Colonic mucosa (tissue), 4 donors: Measurements from ENCODE around the gene FADS1. TPM values are rescaled to one million over a fixed set of nuclear protein-coding genes. Genes with fewer than 3 reads are reported as not detected.

Experiments
- DNase-seq: peaks from one replicate; pipeline ENCODE4 v3.0.0-alpha.2; 2020
- H3K27ac ChIP-seq: fragments of 200-600 bp; one replicate; pipeline ENCODE4 v1.8.0; 2021
- H3K27me3 ChIP-seq: fragments of 200-600 bp; one replicate; pipeline ENCODE4 v1.8.0; 2021
- H3K36me3 ChIP-seq: fragments of 200-600 bp; one replicate; pipeline ENCODE4 v1.8.0; 2021
- H3K4me1 ChIP-seq: fragments of 200-600 bp; one replicate; pipeline ENCODE4 v1.8.0; 2021; ENCODE audit warnings: mild to moderate bottlenecking
- H3K4me3 ChIP-seq: fragments of 200-600 bp; one replicate; pipeline ENCODE4 v1.8.0; 2021
- H3K9ac ChIP-seq, 2 donors: one replicate each; pipeline ENCODE4 v1.7.0; 2013; ENCODE audit warnings: control low read depth in 2 of 2, low read depth in 2 of 2, low read length in 2 of 2
- H3K9me3 ChIP-seq: fragments of 200-600 bp; one replicate; pipeline ENCODE4 v1.8.0; 2021
- intact Hi-C: fragments of 100-400 bp; cut with DNase I; formaldehyde crosslinking; loops from one replicate; pipeline ENCODE4 v1.14.1; 2022
- total RNA-seq, 2 donors: library from RNA; stranded (reverse); fragmentation: NEBNext Ultra II Directional in 1 of 2; extraction: Animal tissue kit (Norgen Biotek cat#: 25700) in 1 of 2; gene quantifications; one replicate each; pipeline ENCODE4 v1.2.1, GENCODE V29; 2021
- TF ChIP-seq, protein P1 (sequence below): fragments of 200-600 bp; IDR thresholded peaks from one replicate; pipeline ENCODE4 v1.8.0; 2022; ENCODE audit warnings: antibody characterized with exemption, mild to moderate bottlenecking
- donor health status: healthy.
- donor health status: DM: no; HTN: no; CAD: no.
- donor health status: DM: no; HTN: no; CAD: no.

Gene FADS1
- total RNA-seq, 2 donors from 2014 or later, result 6.9 to 17.4 TPM

- TF ChIP-seq, protein P1, sequence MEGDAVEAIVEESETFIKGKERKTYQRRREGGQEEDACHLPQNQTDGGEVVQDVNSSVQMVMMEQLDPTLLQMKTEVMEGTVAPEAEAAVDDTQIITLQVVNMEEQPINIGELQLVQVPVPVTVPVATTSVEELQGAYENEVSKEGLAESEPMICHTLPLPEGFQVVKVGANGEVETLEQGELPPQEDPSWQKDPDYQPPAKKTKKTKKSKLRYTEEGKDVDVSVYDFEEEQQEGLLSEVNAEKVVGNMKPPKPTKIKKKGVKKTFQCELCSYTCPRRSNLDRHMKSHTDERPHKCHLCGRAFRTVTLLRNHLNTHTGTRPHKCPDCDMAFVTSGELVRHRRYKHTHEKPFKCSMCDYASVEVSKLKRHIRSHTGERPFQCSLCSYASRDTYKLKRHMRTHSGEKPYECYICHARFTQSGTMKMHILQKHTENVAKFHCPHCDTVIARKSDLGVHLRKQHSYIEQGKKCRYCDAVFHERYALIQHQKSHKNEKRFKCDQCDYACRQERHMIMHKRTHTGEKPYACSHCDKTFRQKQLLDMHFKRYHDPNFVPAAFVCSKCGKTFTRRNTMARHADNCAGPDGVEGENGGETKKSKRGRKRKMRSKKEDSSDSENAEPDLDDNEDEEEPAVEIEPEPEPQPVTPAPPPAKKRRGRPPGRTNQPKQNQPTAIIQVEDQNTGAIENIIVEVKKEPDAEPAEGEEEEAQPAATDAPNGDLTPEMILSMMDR, result no peak
- no peak overlapping the region for H3K27ac ChIP-seq
- H3K36me3 ChIP-seq, result no peaks in the 10 kb centered on the region
- DNase-seq, result no peak
- H3K9ac ChIP-seq, result no peak overlapping the region
- H3K9me3 ChIP-seq, result no peaks in the 10 kb centered on the region
- no peaks in the 10 kb centered on the region for H3K27me3 ChIP-seq
- H3K4me3 ChIP-seq, result no peak overlapping the region
- no peaks in the 10 kb centered on the region for H3K4me1 ChIP-seq
- intact Hi-C loops, result no loop called here
Observed at GRCh38 chr11:61778920-61779650, 37.7 kb downstream of the FADS1 start.

GRCh38 chr11:61778357-61778886 lies 38.4 kb downstream of the FADS1 start:
- H3K36me3 ChIP-seq, result no peaks in the 10 kb centered on the region
- TF ChIP-seq, protein P1, result no peak
- H3K27ac ChIP-seq, result no peak overlapping the region
- H3K4me1 ChIP-seq, result no peaks in the 10 kb centered on the region
- no peak overlapping the region for H3K4me3 ChIP-seq
- no peak for DNase-seq
- no peaks in the 10 kb centered on the region for H3K27me3 ChIP-seq
- intact Hi-C loops, result no loop called here
- H3K9me3 ChIP-seq, result no peaks in the 10 kb centered on the region
- H3K9ac ChIP-seq, result no peak overlapping the region

GRCh38 chr11:61777234-61778090 lies 39.3 kb downstream of the FADS1 start:
- Histone ChIP-seq H3K27ac (no peak overlapping the region), H3K9ac (no peak overlapping the region), H3K36me3 (no peaks in the 10 kb centered on the region), H3K4me1 (no peaks in the 10 kb centered on the region), H3K4me3 (peak overlapping the region; percentile 5), H3K9me3 (no peaks in the 10 kb centered on the region), H3K27me3 (no peaks in the 10 kb centered on the region)
- DNase-seq, result peak; percentile 45
- intact Hi-C loops, result no loop called here
- TF ChIP-seq, protein P1, result no peak

DNA sequence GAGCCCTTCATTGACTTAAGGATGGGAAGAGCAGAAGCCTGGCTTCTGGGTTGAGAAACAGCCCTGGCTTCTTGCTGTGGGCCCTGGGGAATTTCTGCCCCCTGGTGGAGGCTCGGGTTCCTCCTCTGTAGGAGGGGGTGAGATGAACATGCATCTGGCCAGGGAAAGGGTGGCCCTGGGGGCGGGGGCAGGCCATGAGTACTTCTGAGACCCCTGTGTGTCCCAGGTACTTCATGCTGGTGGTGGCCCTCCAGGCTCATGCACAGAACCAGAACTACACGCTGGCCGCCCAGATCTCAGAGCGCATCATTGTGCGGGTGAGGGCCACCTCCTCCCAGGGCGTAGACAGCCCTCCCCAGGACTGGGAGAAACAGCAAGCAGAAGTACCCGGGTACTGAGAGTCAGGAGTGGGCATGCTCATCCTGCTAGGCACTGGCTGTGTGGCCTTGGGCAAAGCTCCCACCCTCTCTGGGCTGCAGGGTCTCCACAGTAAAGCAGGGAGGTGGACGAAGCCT lies 40.2 kb downstream of the FADS1 start:
- Histone ChIP-seq H3K4me1 (no peaks in the 10 kb centered on the region), H3K27ac (no peak overlapping the region)
- intact Hi-C loops, result no loop called here

More for the DNA sequence above, 40.2 kb downstream of the FADS1 start:
- H3K9ac ChIP-seq, result no peak overlapping the region
- peak; percentile 77 for DNase-seq
- H3K27me3 ChIP-seq, result no peaks in the 10 kb centered on the region
- TF ChIP-seq, protein P1, result peak; percentile 67
- H3K36me3 ChIP-seq, result no peaks in the 10 kb centered on the region
- no peaks in the 10 kb centered on the region for H3K9me3 ChIP-seq
- H3K4me3 ChIP-seq, result no peak overlapping the region
